CD4-positive, alpha-beta T cell (primary cell): Measurements from ENCODE around the gene INPP4A. TPM values are rescaled to one million over a fixed set of nuclear protein-coding genes. Genes with fewer than 3 reads are reported as not detected.

Experiments
- ATAC-seq: fragments of 200-7000 bp; cut with Tn5 transposase; one replicate; pipeline ENCODE4 v1.10.0; 2022; ENCODE audit warnings: mild to moderate bottlenecking; ENCODE audit not compliant: poor library complexity
- CTCF ChIA-PET: fragments of 350-600 bp; sonication (Branson Sonifier 250); formaldehyde crosslinking; loops from one replicate; lab custom pipeline; 2021; ENCODE audit warnings: antibody characterized with exemption, inconsistent platforms; lab: Charles Lee
- POLR2A ChIA-PET: fragments of 350-600 bp; sonication (Branson Sonifier 250); formaldehyde crosslinking; loops from one replicate; lab custom pipeline; 2021; ENCODE audit warnings: antibody characterized with exemption, inconsistent platforms; lab: Charles Lee
- DNase-seq, 14 experiments: peaks; one replicate each; pipeline ENCODE4 v3.0.0-alpha.2; 2013 to 2020; ENCODE audit warnings: mixed read lengths in 2 of 14
- H3K27ac ChIP-seq, 2 donors: one replicate each; pipeline versions ENCODE4 v1.5.1 to v1.7.0; 2013; ENCODE audit warnings: low read length in 2 of 2, low read depth in 1 of 2, mild to moderate bottlenecking in 1 of 2
- H3K27me3 ChIP-seq, 2 experiments: 1 replicate in 1 of 2; 2 replicates in 1 of 2; pipeline versions ENCODE4 v1.6.1 to v1.7.0; 2013; ENCODE audit warnings: low read length in 2 of 2, control low read depth in 1 of 2, mild to moderate bottlenecking in 1 of 2, moderate library complexity in 1 of 2; ENCODE audit not compliant: insufficient read depth in 2 of 2, control insufficient read depth in 1 of 2
- H3K36me3 ChIP-seq: one replicate; pipeline ENCODE4 v1.6.1; 2013; ENCODE audit warnings: low read length, control low read depth; ENCODE audit not compliant: insufficient read depth
- H3K4me1 ChIP-seq: one replicate; pipeline ENCODE4 v1.6.1; 2013; ENCODE audit warnings: low read length, control low read depth; ENCODE audit not compliant: insufficient read depth
- H3K4me3 ChIP-seq: one replicate; pipeline ENCODE4 v1.5.1; 2013; ENCODE audit warnings: mild to moderate bottlenecking, low read length, moderate library complexity
- H3K9me3 ChIP-seq, 2 experiments: 1 replicate in 1 of 2; 2 replicates in 1 of 2; pipeline versions ENCODE4 v1.6.1 to v1.7.0; 2013; ENCODE audit warnings: low read length in 2 of 2, mild to moderate bottlenecking in 2 of 2, control low read depth in 1 of 2, moderate library complexity in 1 of 2; ENCODE audit not compliant: control insufficient read depth in 1 of 2, insufficient read depth in 1 of 2
- H3K27ac Mint-ChIP-seq: one replicate; pipeline ENCODE4 v1.8.0; 2020; ENCODE audit warnings: mixed read lengths
- H3K27me3 Mint-ChIP-seq: one replicate; pipeline ENCODE4 v1.8.0; 2021; ENCODE audit warnings: mixed read lengths
- H3K36me3 Mint-ChIP-seq: one replicate; pipeline ENCODE4 v1.8.0; 2021; ENCODE audit warnings: low read depth, mixed read lengths
- H3K4me1 Mint-ChIP-seq: one replicate; pipeline ENCODE4 v1.8.0; 2021; ENCODE audit warnings: low read depth, mixed read lengths
- H3K4me3 Mint-ChIP-seq: one replicate; pipeline ENCODE4 v1.8.0; 2020; ENCODE audit warnings: mild to moderate bottlenecking, mixed read lengths
- H3K9me3 Mint-ChIP-seq: one replicate; pipeline ENCODE4 v1.8.0; 2020; ENCODE audit warnings: mixed read lengths
- CTCF ChIP-seq: fragments of 200-600 bp; IDR thresholded peaks from one replicate; pipeline ENCODE4 v1.8.0; 2022; ENCODE audit warnings: antibody characterized with exemption, mild to moderate bottlenecking
- intact Hi-C, 2 experiments: fragments of 100-400 bp; cut with DNase I in 1 of 2; cut with micrococcal nuclease in 1 of 2; formaldehyde crosslinking; loops; one replicate each; pipeline versions ENCODE4 v1.15.1 to v1.9.0; 2023 to 2025; cut with DNase I, micrococcal nuclease
- total RNA-seq, 174 experiments: library from RNA in 2 of 174; stranded (reverse) in 2 of 174; gene quantifications; one replicate each; pipeline ENCODE4 v1.2.3 and lab custom pipeline; 2021 to 2026

The INPP4A gene
- total RNA-seq, 2 experiments from 2014 or later = 86.4 to 89.2 TPM

GRCh38 chr2:98478907-98479306 lies 34.2 kb downstream of the INPP4A start:
- intact Hi-C loops = loop anchor here in 1 of 2 experiments (2.0 kb wide), 1 partner anchor 14 kb away; no protein-coding TSS in a partner anchor
- POLR2A ChIA-PET = interaction anchor here (0.6 to 3.0 kb wide), 4 partner anchors 14 to 302 kb away, joined by 3 to 53 read pairs (median 4); no protein-coding TSS in a partner anchor
- Mint-ChIP-seq H3K27ac (peak overlapping the region; percentile 72), H3K36me3 (peaks cover 14% of the 10 kb centered on the region), H3K27me3 (no peaks in the 10 kb centered on the region), H3K4me3 (peak overlapping the region; percentile 72), H3K4me1 (peaks cover 99% of the 10 kb centered on the region), H3K9me3 (no peaks in the 10 kb centered on the region)
- H3K36me3 ChIP-seq = peaks cover 12% of the 10 kb centered on the region
- no peaks in the 10 kb centered on the region for H3K27me3 ChIP-seq
- H3K4me1 ChIP-seq = peaks cover 97% of the 10 kb centered on the region
- ATAC-seq (peak; percentile 43), DNase-seq (peak in 9 of 14 experiments; percentile 28 to 64 (median 47))
- CTCF ChIA-PET = interaction anchor here (1.2 to 2.6 kb wide), 4 partner anchors 9 to 66 kb away, joined by 4 to 11 read pairs (median 6); no protein-coding TSS in a partner anchor
- H3K9me3 ChIP-seq = no peaks in the 10 kb centered on the region
- H3K27ac ChIP-seq = peak overlapping the region; percentile 55 to 69
- no peak for TF ChIP-seq CTCF
- no peak overlapping the region for H3K4me3 ChIP-seq

GRCh38 chr2:98479371-98479770 lies 34.7 kb downstream of the INPP4A start:
- no peak overlapping the region for H3K4me3 ChIP-seq
- peak overlapping the region; percentile 72 for H3K27ac Mint-ChIP-seq
- no peaks in the 10 kb centered on the region for H3K9me3 ChIP-seq
- ATAC-seq (no peak), DNase-seq (peak in 2 of 14 experiments; percentile 25 to 33)
- no peaks in the 10 kb centered on the region for H3K9me3 Mint-ChIP-seq
- peak overlapping the region; percentile 72 for H3K4me3 Mint-ChIP-seq
- H3K36me3 Mint-ChIP-seq = peaks cover 14% of the 10 kb centered on the region
- H3K27me3 ChIP-seq = no peaks in the 10 kb centered on the region
- H3K4me1 Mint-ChIP-seq = peaks cover 99% of the 10 kb centered on the region
- H3K4me1 ChIP-seq = peaks cover 97% of the 10 kb centered on the region
- peaks cover 12% of the 10 kb centered on the region for H3K36me3 ChIP-seq
- intact Hi-C loops = loop anchor here in 1 of 2 experiments (2.0 kb wide), 1 partner anchor 15 kb away; no protein-coding TSS in a partner anchor
- H3K27ac ChIP-seq = peak overlapping the region; percentile 58 to 69
- H3K27me3 Mint-ChIP-seq = no peaks in the 10 kb centered on the region
- TF ChIP-seq CTCF = no peak
- ChIA-PET CTCF (interaction anchor here (1.5 to 2.6 kb wide), 4 partner anchors 9 to 33 kb away, joined by 3 to 11 read pairs (median 10); no protein-coding TSS in a partner anchor), POLR2A (interaction anchor here (1.2 to 3.0 kb wide), 4 partner anchors 14 to 33 kb away, joined by 4 to 53 read pairs (median 6); no protein-coding TSS in a partner anchor)

GRCh38 chr2:98479959-98480524 lies 35.4 kb downstream of the INPP4A start:
- peak overlapping the region; percentile 72 for H3K27ac Mint-ChIP-seq
- no peak overlapping the region for H3K4me3 ChIP-seq
- TF ChIP-seq CTCF = no peak
- peaks cover 14% of the 10 kb centered on the region for H3K36me3 Mint-ChIP-seq
- POLR2A ChIA-PET = interaction anchor here (1.2 to 3.0 kb wide), 4 partner anchors 15 to 33 kb away, joined by 4 to 53 read pairs (median 6); no protein-coding TSS in a partner anchor
- H3K27me3 ChIP-seq = no peaks in the 10 kb centered on the region
- H3K27me3 Mint-ChIP-seq = no peaks in the 10 kb centered on the region
- peak overlapping the region; percentile 58 to 69 for H3K27ac ChIP-seq
- peak overlapping the region; percentile 62 for H3K4me3 Mint-ChIP-seq
- intact Hi-C loops = loop anchor here (2.0 to 5.0 kb wide), 2 partner anchors 15 to 37 kb away; no protein-coding TSS in a partner anchor
- peaks cover 100% of the 10 kb centered on the region for H3K4me1 Mint-ChIP-seq
- ATAC-seq (peak; percentile 68), DNase-seq (peak in 9 of 14 experiments; percentile 36 to 63 (median 47))
- H3K9me3 Mint-ChIP-seq = no peaks in the 10 kb centered on the region
- peaks cover 12% of the 10 kb centered on the region for H3K36me3 ChIP-seq
- H3K4me1 ChIP-seq = peaks cover 97% of the 10 kb centered on the region
- no peaks in the 10 kb centered on the region for H3K9me3 ChIP-seq
- CTCF ChIA-PET = interaction anchor here (1.5 to 2.6 kb wide), 4 partner anchors 8 to 34 kb away, joined by 3 to 11 read pairs (median 10); no protein-coding TSS in a partner anchor
